ENCODE measurements around the gene INTS2.

DNA sequence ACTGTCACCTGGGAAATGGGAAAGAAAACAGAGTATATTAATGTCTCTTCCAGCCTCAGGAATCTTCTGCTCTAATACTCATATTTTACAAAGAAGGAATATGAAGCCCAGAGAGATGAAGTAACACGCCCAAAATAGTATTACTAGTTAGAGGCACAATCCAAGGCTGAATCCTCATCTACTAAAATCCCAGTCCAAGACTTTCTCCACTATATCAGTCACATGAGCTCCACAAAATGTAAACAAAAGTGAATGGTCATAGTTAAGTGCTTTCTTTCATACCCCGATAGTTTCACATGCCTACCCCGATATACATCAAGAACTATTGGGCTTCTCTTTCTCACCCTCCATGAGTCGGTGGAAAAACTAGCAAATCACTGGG, 965 bp downstream of the INTS2 start:
- TF ChIP-seq, protein P1, sequence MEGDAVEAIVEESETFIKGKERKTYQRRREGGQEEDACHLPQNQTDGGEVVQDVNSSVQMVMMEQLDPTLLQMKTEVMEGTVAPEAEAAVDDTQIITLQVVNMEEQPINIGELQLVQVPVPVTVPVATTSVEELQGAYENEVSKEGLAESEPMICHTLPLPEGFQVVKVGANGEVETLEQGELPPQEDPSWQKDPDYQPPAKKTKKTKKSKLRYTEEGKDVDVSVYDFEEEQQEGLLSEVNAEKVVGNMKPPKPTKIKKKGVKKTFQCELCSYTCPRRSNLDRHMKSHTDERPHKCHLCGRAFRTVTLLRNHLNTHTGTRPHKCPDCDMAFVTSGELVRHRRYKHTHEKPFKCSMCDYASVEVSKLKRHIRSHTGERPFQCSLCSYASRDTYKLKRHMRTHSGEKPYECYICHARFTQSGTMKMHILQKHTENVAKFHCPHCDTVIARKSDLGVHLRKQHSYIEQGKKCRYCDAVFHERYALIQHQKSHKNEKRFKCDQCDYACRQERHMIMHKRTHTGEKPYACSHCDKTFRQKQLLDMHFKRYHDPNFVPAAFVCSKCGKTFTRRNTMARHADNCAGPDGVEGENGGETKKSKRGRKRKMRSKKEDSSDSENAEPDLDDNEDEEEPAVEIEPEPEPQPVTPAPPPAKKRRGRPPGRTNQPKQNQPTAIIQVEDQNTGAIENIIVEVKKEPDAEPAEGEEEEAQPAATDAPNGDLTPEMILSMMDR (IDR thresholded peaks at IDR 0.05) = no peak
- no peak for TF ChIP-seq POLR2AphosphoS5 (IDR thresholded peaks at IDR 0.05)
